Embryonic facial prominence (tissue), 1 donor: Measurements from ENCODE around the gene ZNF660.

Source experiments
- DNase-seq: peaks from one replicate; pipeline ENCODE4 v3.0.0-alpha.2; 2016; ENCODE audit errors: extremely low spot score

Gene ZNF660

GRCh38 chr3:44632193-44632592, 47.4 kb downstream of the ZNF660 start:
- DNase-seq: no peak

- DNase-seq: no peak
Measured at GRCh38 chr3:44642337-44642736, 57.6 kb downstream of the ZNF660 start.

- DNase-seq: no peak
Measured at GRCh38 chr3:44643024-44643423, 58.3 kb downstream of the ZNF660 start.

GRCh38 chr3:44647771-44648170, 63.0 kb downstream of the ZNF660 start:
- DNase-seq: no peak

GRCh38 chr3:44648564-44649229, 63.9 kb downstream of the ZNF660 start, which contains the start of gene ZNF35:
Gene ZNF35 (plus strand): TSS chr3:44648732. CDS start chr3:44651068, 2,336 bp downstream.
- DNase-seq: peak; percentile 46
